HG03064 (cell line): ENCODE measurements around the gene GRIA3.
A peak's percentile ranks its signal among the peaks of the same experiment; 100 is the strongest.

Experiments
- ATAC-seq: cut with Tn5 transposase; IDR thresholded peaks from one replicate; pipeline ENCODE4 v1.9.1; 2021; ENCODE audit warnings: low read depth; ENCODE audit not compliant: unreplicated experiment

Gene GRIA3

DNA sequence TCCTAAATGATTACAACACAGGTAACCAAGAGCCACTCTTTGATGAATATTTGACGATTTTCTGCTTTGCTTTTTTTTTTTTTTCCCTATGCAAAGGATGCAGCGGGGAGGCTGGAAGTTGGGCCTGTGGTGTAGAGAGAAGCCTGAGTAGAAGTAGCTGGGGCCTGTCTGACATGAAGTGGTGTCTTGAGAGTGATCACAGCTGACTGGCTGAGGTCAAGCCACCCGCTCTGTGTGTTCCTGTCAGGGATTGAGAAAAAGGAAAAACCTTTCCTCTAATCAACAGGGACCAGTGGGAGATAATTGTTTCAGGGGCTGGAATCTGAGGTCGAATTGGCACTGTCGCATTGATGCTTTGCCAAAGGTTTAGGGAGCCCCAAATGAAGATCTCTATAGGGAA is 258.7 kb downstream of the GRIA3 start:
- ATAC-seq = no peak

DNA sequence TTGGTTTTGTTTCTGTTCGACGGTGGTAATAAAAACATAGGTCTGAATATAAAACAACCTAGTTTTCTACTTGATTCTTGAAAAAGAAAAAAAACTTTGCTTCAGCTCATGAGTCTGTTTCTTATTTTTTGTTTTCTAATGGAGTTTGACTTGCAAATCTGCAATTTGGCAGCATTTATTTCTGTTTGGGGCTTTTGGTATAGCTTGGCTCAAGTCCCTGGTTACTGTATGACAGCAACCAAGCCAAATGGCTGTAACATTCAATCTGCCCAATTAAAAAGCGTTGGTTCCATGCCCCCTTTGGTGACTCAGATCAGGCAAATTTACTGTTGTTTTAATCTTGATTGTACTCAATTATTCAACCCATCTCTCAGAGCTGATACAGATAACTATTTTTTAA is 263.4 kb downstream of the GRIA3 start:
- ATAC-seq = no peak

- no peak for ATAC-seq
These were observed 265.3 kb downstream of the GRIA3 start for GRCh38 chrX:123449335-123449734.

DNA sequence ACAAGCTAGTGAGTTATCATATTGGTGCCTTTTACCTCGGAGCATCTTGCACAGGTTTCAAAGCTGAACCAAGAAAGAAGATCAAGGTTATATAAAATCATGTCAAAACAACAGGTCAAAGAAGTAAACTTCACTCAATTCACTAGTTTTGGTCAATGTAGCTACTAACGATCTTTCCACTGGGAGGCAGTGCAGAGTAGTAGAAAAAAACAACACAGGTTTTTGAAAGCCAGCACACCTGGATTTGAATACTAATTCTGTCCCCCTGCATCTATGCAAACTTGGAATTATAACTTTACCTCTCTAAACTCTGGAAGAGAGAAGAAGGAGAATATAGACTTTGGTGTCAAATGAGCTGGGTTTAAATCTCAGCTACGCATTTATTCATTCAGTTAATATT is 266.1 kb downstream of the GRIA3 start:
- no peak for ATAC-seq

- no peak for ATAC-seq
These were observed 270.8 kb downstream of the GRIA3 start for GRCh38 chrX:123454712-123455431.

GRCh38 chrX:123455693-123456092 is 271.6 kb downstream of the GRIA3 start:
- ATAC-seq = no peak

GRCh38 chrX:123464709-123465108 is 280.6 kb downstream of the GRIA3 start:
- no peak for ATAC-seq

GRCh38 chrX:123468481-123468880 is 284.4 kb downstream of the GRIA3 start:
- ATAC-seq = no peak

DNA sequence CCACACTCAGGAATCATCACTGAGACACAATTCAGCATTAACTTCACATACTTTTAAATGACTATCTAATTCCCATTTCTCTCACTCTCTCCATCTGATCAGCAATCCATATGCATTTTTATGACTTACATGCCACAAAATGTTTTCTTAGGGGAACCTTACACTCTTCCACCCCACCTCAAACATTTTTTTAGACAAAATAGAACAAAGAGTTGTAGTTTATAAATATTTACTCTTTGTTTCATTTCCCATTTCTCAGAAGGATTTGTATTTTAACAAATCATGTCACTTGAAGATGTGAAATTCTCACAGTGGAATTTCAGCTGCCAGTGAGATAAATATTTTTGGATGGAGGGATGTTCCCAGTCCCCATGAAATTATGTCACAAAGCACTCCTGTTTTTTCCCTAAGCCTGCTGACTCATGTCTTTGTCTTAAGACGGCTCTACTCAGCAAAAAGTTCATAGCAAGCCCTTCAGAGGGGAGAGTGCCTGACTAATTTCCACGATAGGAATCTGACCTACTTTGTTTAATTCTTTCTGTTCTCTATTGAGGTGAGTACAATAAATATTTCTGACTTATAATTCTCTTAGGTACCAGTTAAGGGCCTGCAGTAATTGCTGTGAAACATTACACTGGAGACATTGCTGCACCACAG is 291.1 kb downstream of the GRIA3 start:
- ATAC-seq = peak; percentile 57

DNA sequence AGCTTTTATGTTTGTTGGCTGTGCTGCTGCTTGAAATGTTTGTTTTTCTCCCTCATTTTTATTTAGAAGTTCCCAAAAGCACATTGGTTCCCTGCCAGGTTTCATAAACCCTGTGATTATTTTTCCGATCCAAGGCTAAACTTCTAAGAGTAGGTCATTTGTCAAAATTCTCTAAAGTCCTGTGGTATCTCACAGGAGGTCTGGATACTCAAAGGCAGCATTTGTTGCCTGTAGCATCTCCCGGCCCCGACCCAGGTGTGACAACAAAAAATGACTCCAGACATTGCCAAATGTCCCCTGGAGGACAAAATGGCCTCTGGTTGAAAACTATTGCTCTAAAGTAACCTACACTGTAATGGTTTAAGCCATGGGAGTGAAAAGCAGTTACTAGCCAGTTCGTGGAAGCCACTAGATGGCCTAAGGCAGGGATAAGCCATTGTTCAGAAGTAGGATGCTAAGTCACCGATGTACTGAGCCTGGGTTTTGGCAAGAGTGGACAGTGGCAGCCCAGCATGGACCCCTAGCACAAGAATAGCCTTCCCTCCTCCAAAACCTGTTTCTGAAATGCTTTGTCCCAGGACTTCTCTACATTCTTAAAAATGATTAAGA is 292.6 kb downstream of the GRIA3 start:
- no peak for ATAC-seq

GRCh38 chrX:123477673-123478072 is 293.6 kb downstream of the GRIA3 start:
- no peak for ATAC-seq

DNA sequence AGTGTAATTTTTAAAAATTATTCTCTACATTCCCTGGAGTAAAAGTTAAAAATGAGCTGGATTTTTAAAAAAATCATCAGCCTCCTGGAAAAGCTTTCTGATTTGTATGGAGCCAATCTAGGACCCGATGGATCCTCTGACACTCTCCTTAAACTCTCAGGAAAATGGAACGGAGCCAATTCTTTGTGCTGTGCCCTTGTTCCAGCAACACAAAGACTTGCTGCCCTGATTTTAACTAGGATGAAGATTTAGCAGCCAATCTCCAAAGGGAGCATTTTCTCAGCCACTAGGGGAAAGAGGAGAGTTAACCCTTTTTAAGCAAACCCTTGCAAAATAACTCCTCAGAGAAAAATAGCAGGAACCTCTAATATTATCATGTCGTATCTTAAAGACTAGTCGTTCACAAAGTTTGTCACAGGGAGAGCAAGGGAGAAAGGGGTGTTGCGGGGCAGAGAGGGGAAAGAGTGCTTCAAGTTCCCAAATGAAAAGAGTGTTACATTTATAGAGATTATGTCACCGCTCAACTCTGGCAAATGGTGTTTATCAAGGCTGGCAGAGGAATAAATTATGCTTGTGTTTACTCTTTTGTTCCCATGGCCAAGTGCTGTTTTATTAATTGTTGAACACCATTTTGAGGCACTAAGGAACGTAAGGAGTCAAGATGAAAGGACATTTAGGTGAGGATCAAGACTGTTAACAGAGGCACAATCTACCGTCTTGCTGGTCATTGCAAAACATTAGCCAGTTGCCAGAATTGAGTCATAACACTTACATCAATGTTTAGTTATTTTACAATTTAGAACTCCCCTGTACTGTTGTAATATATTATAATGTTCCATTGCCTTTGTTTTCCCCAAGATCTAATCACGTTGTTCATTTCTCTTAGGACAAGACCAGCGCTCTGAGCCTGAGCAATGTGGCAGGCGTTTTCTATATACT is 298.1 kb downstream of the GRIA3 start:
- ATAC-seq = no peak

DNA sequence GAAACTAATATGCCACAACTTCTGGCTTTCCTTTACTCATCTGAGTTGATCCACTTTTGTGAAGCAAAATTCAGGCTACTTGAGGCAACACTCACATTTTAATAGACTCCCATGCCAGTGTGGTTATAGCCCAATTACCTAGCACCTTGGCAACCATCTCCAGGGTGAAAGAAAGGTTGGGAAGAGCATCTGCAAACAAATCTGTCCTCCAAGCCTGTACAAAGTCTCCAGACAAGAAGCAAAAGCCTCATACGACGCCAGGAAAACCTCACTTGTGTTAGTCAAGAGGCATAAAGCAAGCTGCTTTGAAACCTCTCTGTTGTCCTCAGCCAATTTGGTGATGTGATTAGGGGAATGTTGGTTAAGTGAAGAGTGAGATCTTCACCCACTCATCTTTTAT is 302.2 kb downstream of the GRIA3 start:
- no peak for ATAC-seq

- ATAC-seq = no peak
These were observed 303.2 kb downstream of the GRIA3 start for GRCh38 chrX:123487236-123487635.

DNA sequence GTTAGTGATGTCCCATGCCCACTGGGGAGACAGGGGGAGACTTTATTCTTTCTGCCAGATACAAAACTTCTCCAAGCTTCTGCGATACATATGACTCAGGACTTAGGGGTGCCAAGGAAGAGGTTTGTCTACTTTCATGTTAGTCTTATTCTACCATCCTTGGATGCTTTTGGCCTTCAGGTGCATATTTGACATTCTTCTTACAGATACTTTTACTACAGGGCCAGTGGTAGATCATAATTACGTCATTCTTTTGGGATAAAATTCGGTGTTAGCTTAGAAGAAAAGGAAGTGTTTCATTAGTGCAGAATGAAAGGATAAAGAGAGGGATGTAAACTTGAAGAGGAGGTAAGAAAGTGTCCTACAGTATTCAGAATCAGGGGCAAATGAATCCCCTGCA is 303.6 kb downstream of the GRIA3 start:
- ATAC-seq = no peak

DNA sequence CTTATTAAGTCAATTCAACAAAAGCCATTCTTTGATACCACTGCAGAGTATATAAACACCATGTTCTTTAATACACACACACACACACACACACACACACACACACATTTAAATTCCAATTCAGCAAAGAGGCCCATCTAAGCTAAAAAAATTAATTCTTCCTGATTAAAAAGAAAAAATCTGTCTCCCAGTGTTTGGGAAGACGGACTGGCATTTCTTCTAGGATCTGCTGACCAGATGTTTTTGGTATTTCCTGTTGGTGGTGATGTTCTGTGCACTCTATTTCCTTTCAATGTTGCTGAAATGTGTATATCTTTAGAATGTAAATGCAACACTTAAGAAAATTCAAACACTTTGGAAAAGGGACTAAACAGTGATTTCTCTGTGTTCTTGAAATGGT is 304.9 kb downstream of the GRIA3 start:
- no peak for ATAC-seq

- ATAC-seq = no peak
These were observed 309.8 kb downstream of the GRIA3 start for GRCh38 chrX:123493857-123494256.

DNA sequence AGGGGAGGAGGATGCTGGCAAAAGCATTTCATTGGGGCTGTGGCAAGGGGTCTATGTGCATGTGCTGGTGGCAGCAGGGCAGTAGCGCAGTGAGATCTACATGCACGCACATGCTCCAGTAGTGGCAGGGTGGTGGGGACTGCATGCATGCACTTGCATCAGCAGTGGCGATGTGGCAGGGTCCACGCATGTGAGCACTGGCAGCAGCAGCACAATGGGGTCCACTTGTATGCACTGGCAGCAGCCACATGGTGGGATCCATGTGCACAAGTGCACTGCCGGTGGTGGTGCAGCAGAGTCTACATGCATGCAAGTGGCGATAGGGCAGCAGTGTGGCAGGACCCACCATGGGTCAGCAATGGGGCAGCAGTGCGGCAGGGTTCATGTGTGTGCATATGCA is 315.7 kb downstream of the GRIA3 start:
- ATAC-seq = no peak

DNA sequence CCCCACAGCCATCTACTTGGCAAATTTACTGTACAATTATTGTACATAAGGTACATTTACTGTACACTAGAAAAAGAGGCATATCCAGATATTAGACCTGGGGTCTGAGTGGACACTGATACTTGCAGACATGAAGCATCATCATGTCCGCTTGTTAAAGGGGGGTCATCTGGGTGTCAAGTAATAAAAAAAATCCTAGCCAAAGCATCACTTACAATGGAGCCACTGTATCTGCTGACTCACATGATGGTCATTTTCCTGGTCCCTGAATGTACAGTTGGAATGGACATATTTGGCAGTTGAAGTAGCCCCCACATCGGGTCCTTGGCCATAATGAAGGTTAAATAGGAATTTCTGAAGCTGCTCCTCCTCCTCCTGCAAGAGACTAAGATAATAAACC is 320.0 kb downstream of the GRIA3 start:
- ATAC-seq = no peak

GRCh38 chrX:123504630-123505270 is 320.7 kb downstream of the GRIA3 start:
- ATAC-seq = no peak
